VCaP (cell line): Measurements from ENCODE around the gene NPR2.

Experiments used
- H3K27ac ChIP-seq: fragments of 450-650 bp; 2 replicates; pipeline ENCODE4 v1.5.1; 2017
- TF ChIP-seq, protein P1 (sequence below): fragments of 450-650 bp; conservative IDR thresholded peaks from 2 replicates; pipeline ENCODE4 v1.5.1; 2017; ENCODE audit warnings: mild to moderate bottlenecking, moderate library complexity

Gene NPR2

GRCh38 chr9:35840881-35841644 is 49.7 kb downstream of the NPR2 start:
- TF ChIP-seq, protein P1, sequence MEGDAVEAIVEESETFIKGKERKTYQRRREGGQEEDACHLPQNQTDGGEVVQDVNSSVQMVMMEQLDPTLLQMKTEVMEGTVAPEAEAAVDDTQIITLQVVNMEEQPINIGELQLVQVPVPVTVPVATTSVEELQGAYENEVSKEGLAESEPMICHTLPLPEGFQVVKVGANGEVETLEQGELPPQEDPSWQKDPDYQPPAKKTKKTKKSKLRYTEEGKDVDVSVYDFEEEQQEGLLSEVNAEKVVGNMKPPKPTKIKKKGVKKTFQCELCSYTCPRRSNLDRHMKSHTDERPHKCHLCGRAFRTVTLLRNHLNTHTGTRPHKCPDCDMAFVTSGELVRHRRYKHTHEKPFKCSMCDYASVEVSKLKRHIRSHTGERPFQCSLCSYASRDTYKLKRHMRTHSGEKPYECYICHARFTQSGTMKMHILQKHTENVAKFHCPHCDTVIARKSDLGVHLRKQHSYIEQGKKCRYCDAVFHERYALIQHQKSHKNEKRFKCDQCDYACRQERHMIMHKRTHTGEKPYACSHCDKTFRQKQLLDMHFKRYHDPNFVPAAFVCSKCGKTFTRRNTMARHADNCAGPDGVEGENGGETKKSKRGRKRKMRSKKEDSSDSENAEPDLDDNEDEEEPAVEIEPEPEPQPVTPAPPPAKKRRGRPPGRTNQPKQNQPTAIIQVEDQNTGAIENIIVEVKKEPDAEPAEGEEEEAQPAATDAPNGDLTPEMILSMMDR, result no peak
- no peak overlapping the region for H3K27ac ChIP-seq

DNA sequence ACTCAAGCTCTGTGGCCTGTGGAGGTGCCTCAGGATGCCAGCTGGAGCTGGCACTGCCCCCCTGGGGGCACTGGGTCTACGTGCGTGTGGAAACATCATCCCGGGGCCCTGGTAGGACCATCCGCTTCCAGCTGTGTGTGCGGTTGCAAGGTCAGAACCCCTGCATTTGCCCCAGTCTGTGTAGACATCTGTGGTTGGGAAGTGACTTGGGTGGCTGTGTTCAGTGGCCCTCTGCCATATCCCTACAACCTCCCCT is 50.2 kb downstream of the NPR2 start:
- TF ChIP-seq, protein P1, result no peak
- no peak overlapping the region for H3K27ac ChIP-seq

GRCh38 chr9:35842020-35842745 is 50.8 kb downstream of the NPR2 start:
- TF ChIP-seq, protein P1, result no peak
- H3K27ac ChIP-seq, result no peak overlapping the region

DNA sequence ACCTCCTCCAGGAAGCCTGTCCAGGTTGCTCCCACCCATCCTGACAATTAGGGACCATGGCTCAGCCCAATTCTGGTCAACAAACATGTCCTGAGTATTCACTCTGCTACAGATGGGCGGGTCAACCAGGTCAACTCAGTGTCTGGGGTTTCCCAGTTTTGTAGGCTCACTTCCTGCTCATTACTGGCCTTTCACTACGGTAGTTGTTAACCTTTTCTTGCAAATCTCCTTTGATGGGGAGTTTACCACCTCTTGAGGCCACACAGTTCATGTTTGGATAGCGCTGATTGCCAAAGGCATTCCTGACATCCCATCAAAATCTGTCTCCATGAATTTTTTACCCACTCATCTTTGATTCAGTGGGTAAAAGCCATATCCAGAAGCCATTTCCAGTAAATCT is 51.4 kb downstream of the NPR2 start:
- H3K27ac ChIP-seq, result no peak overlapping the region
- TF ChIP-seq, protein P1, result no peak

DNA sequence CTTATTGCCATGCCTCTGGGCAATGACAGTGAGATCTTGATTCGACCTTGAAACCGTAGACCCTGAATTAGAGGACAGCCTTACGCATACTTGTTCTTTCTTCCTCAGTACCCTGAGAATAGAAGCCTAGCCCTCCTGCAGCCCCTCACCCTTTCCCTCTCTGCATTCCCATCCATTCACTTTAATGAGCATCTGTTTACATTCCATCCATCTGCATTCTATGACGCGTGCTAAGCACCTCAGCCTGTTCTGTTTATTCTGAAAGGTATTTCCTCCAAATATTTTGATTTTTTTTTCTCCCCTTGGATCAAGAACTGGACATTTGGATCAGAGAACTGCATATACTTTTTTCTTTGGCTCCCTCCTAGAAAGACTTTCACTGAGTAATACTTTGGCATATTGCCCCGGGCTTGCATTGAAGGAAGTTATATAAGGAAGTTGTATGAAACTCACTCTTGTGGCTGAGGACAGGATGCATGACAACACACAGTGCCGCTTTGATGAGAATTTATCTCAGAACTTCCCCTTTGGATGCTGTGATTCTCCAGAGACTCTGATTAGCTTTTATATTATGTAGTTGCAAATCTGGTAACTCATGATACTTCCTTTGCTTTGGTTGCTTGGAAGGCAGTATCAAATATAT is 53.4 kb downstream of the NPR2 start:
- TF ChIP-seq, protein P1, result no peak
- peak overlapping the region; percentile 18 for H3K27ac ChIP-seq

GRCh38 chr9:35845824-35846771 is 54.7 kb downstream of the NPR2 start:
- H3K27ac ChIP-seq, result peak overlapping the region; percentile 18; the same call in 1 of the 2 replicates
- TF ChIP-seq, protein P1, result no peak
